CD4-positive, alpha-beta T cell (primary cell): Measurements from ENCODE around the gene VGLL1. TPM values are rescaled to one million over a fixed set of nuclear protein-coding genes. Genes with fewer than 3 reads are reported as not detected.

Experiments
- ATAC-seq: fragments of 200-7000 bp; cut with Tn5 transposase; one replicate; pipeline ENCODE4 v1.10.0; 2022; ENCODE audit warnings: mild to moderate bottlenecking; ENCODE audit not compliant: poor library complexity
- CTCF ChIA-PET: fragments of 350-600 bp; sonication (Branson Sonifier 250); formaldehyde crosslinking; loops from one replicate; lab custom pipeline; 2021; ENCODE audit warnings: antibody characterized with exemption, inconsistent platforms; lab: Charles Lee
- POLR2A ChIA-PET: fragments of 350-600 bp; sonication (Branson Sonifier 250); formaldehyde crosslinking; loops from one replicate; lab custom pipeline; 2021; ENCODE audit warnings: antibody characterized with exemption, inconsistent platforms; lab: Charles Lee
- DNase-seq, 14 experiments: peaks; one replicate each; pipeline ENCODE4 v3.0.0-alpha.2; 2013 to 2020; ENCODE audit warnings: mixed read lengths in 2 of 14
- H3K27ac ChIP-seq, 2 donors: one replicate each; pipeline versions ENCODE4 v1.5.1 to v1.7.0; 2013; ENCODE audit warnings: low read length in 2 of 2, low read depth in 1 of 2, mild to moderate bottlenecking in 1 of 2
- H3K27me3 ChIP-seq, 2 experiments: 1 replicate in 1 of 2; 2 replicates in 1 of 2; pipeline versions ENCODE4 v1.6.1 to v1.7.0; 2013; ENCODE audit warnings: low read length in 2 of 2, control low read depth in 1 of 2, mild to moderate bottlenecking in 1 of 2, moderate library complexity in 1 of 2; ENCODE audit not compliant: insufficient read depth in 2 of 2, control insufficient read depth in 1 of 2
- H3K36me3 ChIP-seq: one replicate; pipeline ENCODE4 v1.6.1; 2013; ENCODE audit warnings: low read length, control low read depth; ENCODE audit not compliant: insufficient read depth
- H3K4me1 ChIP-seq: one replicate; pipeline ENCODE4 v1.6.1; 2013; ENCODE audit warnings: low read length, control low read depth; ENCODE audit not compliant: insufficient read depth
- H3K4me3 ChIP-seq: one replicate; pipeline ENCODE4 v1.5.1; 2013; ENCODE audit warnings: mild to moderate bottlenecking, low read length, moderate library complexity
- H3K9me3 ChIP-seq, 2 experiments: 1 replicate in 1 of 2; 2 replicates in 1 of 2; pipeline versions ENCODE4 v1.6.1 to v1.7.0; 2013; ENCODE audit warnings: low read length in 2 of 2, mild to moderate bottlenecking in 2 of 2, control low read depth in 1 of 2, moderate library complexity in 1 of 2; ENCODE audit not compliant: control insufficient read depth in 1 of 2, insufficient read depth in 1 of 2
- H3K27ac Mint-ChIP-seq: one replicate; pipeline ENCODE4 v1.8.0; 2020; ENCODE audit warnings: mixed read lengths
- H3K27me3 Mint-ChIP-seq: one replicate; pipeline ENCODE4 v1.8.0; 2021; ENCODE audit warnings: mixed read lengths
- H3K36me3 Mint-ChIP-seq: one replicate; pipeline ENCODE4 v1.8.0; 2021; ENCODE audit warnings: low read depth, mixed read lengths
- H3K4me1 Mint-ChIP-seq: one replicate; pipeline ENCODE4 v1.8.0; 2021; ENCODE audit warnings: low read depth, mixed read lengths
- H3K4me3 Mint-ChIP-seq: one replicate; pipeline ENCODE4 v1.8.0; 2020; ENCODE audit warnings: mild to moderate bottlenecking, mixed read lengths
- H3K9me3 Mint-ChIP-seq: one replicate; pipeline ENCODE4 v1.8.0; 2020; ENCODE audit warnings: mixed read lengths
- CTCF ChIP-seq: fragments of 200-600 bp; IDR thresholded peaks from one replicate; pipeline ENCODE4 v1.8.0; 2022; ENCODE audit warnings: antibody characterized with exemption, mild to moderate bottlenecking
- intact Hi-C, 2 experiments: fragments of 100-400 bp; cut with DNase I in 1 of 2; cut with micrococcal nuclease in 1 of 2; formaldehyde crosslinking; loops; one replicate each; pipeline versions ENCODE4 v1.15.1 to v1.9.0; 2023 to 2025; cut with DNase I, micrococcal nuclease
- microRNA-seq: library from miRNA; unstranded; fragments of <30 nt; microRNA quantifications from one replicate; pipeline ENCODE4 v1.2.0, GENCODE V29; 2021; ENCODE audit warnings: borderline microRNAs expressed, borderline replicate concordance
- total RNA-seq, 174 experiments: library from RNA in 2 of 174; stranded (reverse) in 2 of 174; gene quantifications; one replicate each; pipeline ENCODE4 v1.2.3 and lab custom pipeline; 2021 to 2026

VGLL1 gene
- total RNA-seq, 2 experiments from 2014 or later, result not detected

DNA sequence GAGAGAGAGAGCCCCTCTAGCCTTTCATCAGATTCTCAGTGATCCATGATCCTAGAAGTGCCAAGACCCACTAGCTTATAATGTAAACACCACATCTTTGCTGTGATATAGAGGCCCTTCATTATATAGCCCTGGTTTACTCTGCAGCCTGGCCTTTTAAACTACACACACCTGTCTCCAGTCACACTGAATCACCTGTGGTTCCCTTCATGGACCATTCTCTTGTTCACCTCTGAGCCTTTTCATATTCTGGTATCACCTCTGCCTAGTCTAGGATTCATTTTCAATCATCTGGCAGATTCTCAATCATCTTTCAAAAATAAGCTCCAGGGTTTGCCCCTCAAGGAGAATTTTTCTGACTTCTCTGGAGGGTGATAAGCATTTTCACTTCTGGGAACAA is 65.9 kb downstream of the VGLL1 start:
- ChIA-PET POLR2A (interaction anchor here (1.3 to 1.5 kb wide), 2 partner anchors 21 to 60 kb away, joined by 3 to 5 read pairs; no protein-coding TSS in a partner anchor), CTCF (interaction anchor here (1.0 to 1.5 kb wide), 3 partner anchors 12 to 25 kb away, joined by 3 read pairs; no protein-coding TSS in a partner anchor)
- no peaks in the 10 kb centered on the region for H3K9me3 Mint-ChIP-seq
- Histone ChIP-seq H3K4me1 (peaks cover 19% of the 10 kb centered on the region), H3K36me3 (no peaks in the 10 kb centered on the region), H3K4me3 (no peak overlapping the region), H3K27me3 (no peaks in the 10 kb centered on the region), H3K27ac (peak overlapping the region in 1 of 2 donors; percentile 44), H3K9me3 (no peaks in the 10 kb centered on the region)
- peaks cover 38% of the 10 kb centered on the region for H3K4me1 Mint-ChIP-seq
- no peak for TF ChIP-seq CTCF
- peak overlapping the region; percentile 45 for H3K4me3 Mint-ChIP-seq
- DNase-seq (no peak), ATAC-seq (no peak)
- H3K27ac Mint-ChIP-seq, result peak overlapping the region; percentile 84
- intact Hi-C loops, result no loop called here
- H3K27me3 Mint-ChIP-seq, result no peaks in the 10 kb centered on the region
- H3K36me3 Mint-ChIP-seq, result no peaks in the 10 kb centered on the region

- CTCF ChIA-PET, result interaction anchor here (1.0 to 1.5 kb wide), 3 partner anchors 13 to 25 kb away, joined by 3 read pairs; no protein-coding TSS in a partner anchor
- Histone ChIP-seq H3K36me3 (no peaks in the 10 kb centered on the region), H3K27ac (peak overlapping the region in 1 of 2 donors; percentile 44), H3K4me1 (peaks cover 24% of the 10 kb centered on the region), H3K9me3 (no peaks in the 10 kb centered on the region), H3K27me3 (no peaks in the 10 kb centered on the region), H3K4me3 (no peak overlapping the region)
- ATAC-seq (peak; percentile 62), DNase-seq (peak in 4 of 14 experiments; percentile 16 to 74 (median 58))
- Mint-ChIP-seq H3K4me3 (peak overlapping the region; percentile 36), H3K27ac (peak overlapping the region; percentile 84), H3K36me3 (no peaks in the 10 kb centered on the region), H3K9me3 (no peaks in the 10 kb centered on the region), H3K27me3 (no peaks in the 10 kb centered on the region), H3K4me1 (peaks cover 45% of the 10 kb centered on the region)
- no peak for TF ChIP-seq CTCF
- intact Hi-C loops, result no loop called here
- POLR2A ChIA-PET, result interaction anchor here (1.2 to 1.3 kb wide), 3 partner anchors 10 to 100 kb away, joined by 3 to 4 read pairs (median 3); no protein-coding TSS in a partner anchor
These were observed 66.6 kb downstream of the VGLL1 start for GRCh38 chrX:136598631-136599030.

- Mint-ChIP-seq H3K36me3 (no peaks in the 10 kb centered on the region), H3K27me3 (no peaks in the 10 kb centered on the region), H3K4me3 (no peak overlapping the region), H3K4me1 (peaks cover 46% of the 10 kb centered on the region), H3K9me3 (no peaks in the 10 kb centered on the region), H3K27ac (no peak overlapping the region)
- no peaks in the 10 kb centered on the region for H3K36me3 ChIP-seq
- POLR2A ChIA-PET, result no interaction called here
- no peak overlapping the region for H3K4me3 ChIP-seq
- H3K9me3 ChIP-seq, result no peaks in the 10 kb centered on the region
- no peak overlapping the region for H3K27ac ChIP-seq
- no peak for TF ChIP-seq CTCF
- ATAC-seq (no peak), DNase-seq (no peak)
- CTCF ChIA-PET, result no interaction called here
- H3K4me1 ChIP-seq, result peaks cover 24% of the 10 kb centered on the region
- H3K27me3 ChIP-seq, result no peaks in the 10 kb centered on the region
- intact Hi-C loops, result no loop called here
These were observed 68.0 kb downstream of the VGLL1 start for GRCh38 chrX:136600059-136600458.

Small RNA genes lying within 50 kb of the gene (microRNA-seq; reads per million reads assigned to microRNA genes)
- gene MIR934, result not detected

Other genes starting within 250 kb of the VGLL1 start
- not detected for gene ADGRG4, start 231.3 kb upstream of the VGLL1 start, total RNA-seq
- not detected for gene BRS3, start 44.3 kb upstream of the VGLL1 start, total RNA-seq
- 10 to 100 TPM; 28.3 to 31.1 TPM for gene HTATSF1, start 34.6 kb upstream of the VGLL1 start, total RNA-seq
- gene CD40LG, start 115.9 kb downstream of the VGLL1 start, total RNA-seq, result 10 to 100 TPM; 44.7 to 47.6 TPM
- 10 to 100 TPM; 43.3 to 45.3 TPM for gene ARHGEF6, start 248.7 kb downstream of the VGLL1 start, total RNA-seq